ENCODE data around the gene COL4A2. TPM values are rescaled to one million over a fixed set of nuclear protein-coding genes. Genes with fewer than 3 reads are reported as not detected.

Gene COL4A2
- total RNA-seq, 1 donor from 2014 or later = 180 TPM

DNA sequence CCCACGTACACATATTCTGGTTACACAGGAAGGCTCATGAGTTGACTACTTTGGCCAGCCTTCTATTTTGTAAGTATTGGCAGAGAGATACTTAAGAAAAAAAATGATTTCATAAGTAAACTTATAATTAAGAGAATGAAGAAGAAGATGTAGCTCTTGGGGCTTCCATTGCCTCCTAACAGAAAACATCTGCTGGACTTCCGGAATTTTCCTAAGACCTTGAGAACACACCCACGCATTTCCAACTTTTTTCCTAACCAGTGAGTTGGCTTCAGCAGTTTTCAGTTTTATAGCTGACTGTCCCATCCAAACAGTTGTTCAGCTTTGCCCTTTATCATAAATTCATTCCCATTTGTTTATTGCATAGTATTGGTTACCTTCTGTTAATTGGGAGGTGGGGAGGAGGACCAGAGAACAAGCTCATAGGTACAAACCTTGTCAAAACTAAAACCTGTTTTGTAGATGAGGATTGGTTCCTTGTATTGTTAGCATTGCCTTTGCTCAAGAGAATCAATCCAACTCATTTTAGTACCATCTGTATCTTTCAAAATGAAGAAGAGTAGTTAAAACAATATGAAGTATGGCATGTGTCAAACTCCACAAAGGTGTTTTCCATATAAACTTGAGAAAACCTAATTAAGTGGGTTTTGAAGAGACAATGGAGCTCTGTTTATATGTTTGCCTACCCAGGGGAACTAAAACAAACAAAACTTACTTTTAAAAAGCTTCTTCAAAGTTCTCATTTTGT lies 93.9 kb downstream of the COL4A2 start:
- H3K27me3 ChIP-seq = no peaks in the 10 kb centered on the region
- no peak for TF ChIP-seq POLR2A (IDR thresholded peaks at IDR 0.05)
- TF ChIP-seq, protein P1, sequence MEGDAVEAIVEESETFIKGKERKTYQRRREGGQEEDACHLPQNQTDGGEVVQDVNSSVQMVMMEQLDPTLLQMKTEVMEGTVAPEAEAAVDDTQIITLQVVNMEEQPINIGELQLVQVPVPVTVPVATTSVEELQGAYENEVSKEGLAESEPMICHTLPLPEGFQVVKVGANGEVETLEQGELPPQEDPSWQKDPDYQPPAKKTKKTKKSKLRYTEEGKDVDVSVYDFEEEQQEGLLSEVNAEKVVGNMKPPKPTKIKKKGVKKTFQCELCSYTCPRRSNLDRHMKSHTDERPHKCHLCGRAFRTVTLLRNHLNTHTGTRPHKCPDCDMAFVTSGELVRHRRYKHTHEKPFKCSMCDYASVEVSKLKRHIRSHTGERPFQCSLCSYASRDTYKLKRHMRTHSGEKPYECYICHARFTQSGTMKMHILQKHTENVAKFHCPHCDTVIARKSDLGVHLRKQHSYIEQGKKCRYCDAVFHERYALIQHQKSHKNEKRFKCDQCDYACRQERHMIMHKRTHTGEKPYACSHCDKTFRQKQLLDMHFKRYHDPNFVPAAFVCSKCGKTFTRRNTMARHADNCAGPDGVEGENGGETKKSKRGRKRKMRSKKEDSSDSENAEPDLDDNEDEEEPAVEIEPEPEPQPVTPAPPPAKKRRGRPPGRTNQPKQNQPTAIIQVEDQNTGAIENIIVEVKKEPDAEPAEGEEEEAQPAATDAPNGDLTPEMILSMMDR (IDR thresholded peaks at IDR 0.05) = no peak
- no peak for TF ChIP-seq POLR2AphosphoS5 (IDR thresholded peaks at IDR 0.05; ENCODE audit: insufficient read depth in 1 of 2, low read depth in 1 of 2)
- H3K27ac ChIP-seq = peak overlapping the region; percentile 42
- peaks cover 31% of the 10 kb centered on the region for H3K4me1 ChIP-seq
- no peak overlapping the region for H3K4me3 ChIP-seq
- intact Hi-C loops (cut with DNase I) = no loop called here
- DNase-seq (ENCODE audit: extremely low spot score in 2 of 2) = no peak
- H3K9me3 ChIP-seq = no peaks in the 10 kb centered on the region
- no peaks in the 10 kb centered on the region for H3K36me3 ChIP-seq

DNA sequence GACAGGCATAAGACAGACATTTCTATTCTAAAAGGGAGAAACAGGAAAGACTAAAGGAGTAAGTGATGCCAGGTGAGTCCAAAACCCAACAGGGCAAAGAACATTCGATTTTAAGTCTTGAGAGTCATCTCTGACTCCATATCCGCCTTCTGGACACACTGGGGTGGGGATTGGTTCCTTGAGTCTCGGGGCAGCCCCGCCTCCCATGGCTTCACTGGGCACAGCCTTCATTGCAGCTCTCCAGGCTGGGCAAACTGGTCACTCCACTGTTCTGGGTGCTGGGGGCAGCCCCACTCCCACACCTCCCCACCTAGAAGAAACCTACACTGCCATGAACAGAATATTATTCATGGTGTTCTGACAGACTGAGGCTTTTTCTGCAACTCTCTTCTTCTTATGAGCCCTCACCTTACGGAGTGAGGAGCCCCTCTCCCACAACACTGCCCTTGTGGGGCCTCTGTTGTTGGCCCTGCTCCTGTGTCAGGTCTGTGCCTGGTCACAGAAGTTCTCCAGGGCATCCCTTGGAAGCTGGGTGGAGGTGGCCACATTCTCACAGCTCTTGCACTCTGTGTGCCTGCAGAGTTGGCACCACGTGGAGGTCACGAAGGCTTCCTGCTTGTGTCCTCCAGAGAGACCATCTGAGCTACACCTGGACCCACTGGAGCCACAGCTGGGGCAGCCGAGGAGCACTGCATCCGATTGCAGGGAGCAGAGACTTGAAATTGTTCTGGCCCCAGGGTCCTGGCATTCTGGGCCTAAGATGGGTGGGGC lies 95.4 kb downstream of the COL4A2 start:
- TF ChIP-seq POLR2AphosphoS5 (IDR thresholded peaks at IDR 0.05; ENCODE audit: insufficient read depth in 1 of 2, low read depth in 1 of 2) = no peak
- TF ChIP-seq, protein P1 (IDR thresholded peaks at IDR 0.05) = no peak
- DNase-seq (ENCODE audit: extremely low spot score in 2 of 2) = no peak
- Histone ChIP-seq H3K4me1 (peaks cover 31% of the 10 kb centered on the region), H3K9me3 (no peaks in the 10 kb centered on the region), H3K36me3 (no peaks in the 10 kb centered on the region), H3K27ac (peak overlapping the region; percentile 29), H3K4me3 (no peak overlapping the region), H3K27me3 (no peaks in the 10 kb centered on the region)
- intact Hi-C loops (cut with DNase I) = no loop called here

DNA sequence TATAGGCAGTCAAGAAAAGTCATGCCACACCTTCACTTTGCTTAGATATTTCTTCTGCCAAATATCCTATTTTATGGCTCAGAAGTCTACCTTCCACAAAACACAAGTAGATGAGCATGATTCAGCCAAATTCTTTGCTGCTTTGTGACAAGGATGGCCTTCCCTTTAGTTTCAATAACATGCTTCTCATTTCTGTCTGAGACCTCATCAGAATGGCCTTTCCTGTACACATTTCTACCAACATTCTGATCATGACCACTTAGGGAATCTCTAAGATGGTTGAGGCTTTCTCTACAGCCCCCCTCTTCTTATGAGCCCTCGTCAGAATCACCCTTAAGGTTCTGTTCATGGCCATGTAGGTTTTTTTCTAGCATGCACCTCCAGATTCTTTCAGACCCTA lies 96.2 kb downstream of the COL4A2 start:
- Histone ChIP-seq H3K36me3 (no peaks in the 10 kb centered on the region), H3K4me3 (no peak overlapping the region), H3K4me1 (peaks cover 31% of the 10 kb centered on the region), H3K27me3 (no peaks in the 10 kb centered on the region), H3K9me3 (no peaks in the 10 kb centered on the region), H3K27ac (no peak overlapping the region)
- no peak for DNase-seq (ENCODE audit: extremely low spot score in 2 of 2)
- intact Hi-C loops (cut with DNase I) = no loop called here
- TF ChIP-seq POLR2A (IDR thresholded peaks at IDR 0.05) (no peak), POLR2AphosphoS5 (IDR thresholded peaks at IDR 0.05; ENCODE audit: insufficient read depth in 1 of 2, low read depth in 1 of 2) (no peak)
- TF ChIP-seq, protein P1 (IDR thresholded peaks at IDR 0.05) = no peak

DNA sequence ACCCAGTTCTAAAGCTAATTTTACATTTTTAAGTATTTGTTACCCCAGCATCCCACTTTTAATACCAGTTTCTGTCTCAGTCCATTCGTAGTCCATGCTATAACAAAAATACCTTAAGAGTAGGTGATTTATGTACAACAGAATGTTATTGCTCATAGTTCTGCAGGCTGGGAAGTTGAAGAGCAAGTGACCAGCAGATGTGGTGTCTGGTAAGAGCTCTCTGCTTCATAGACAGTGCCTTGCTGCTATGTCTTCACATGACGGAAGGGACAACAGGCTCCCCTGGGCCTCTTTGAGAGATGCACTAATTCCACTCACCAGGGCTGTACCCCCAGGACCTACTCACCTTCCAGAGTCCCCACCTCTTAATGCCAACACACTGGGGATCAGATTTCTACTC lies 96.6 kb downstream of the COL4A2 start:
- H3K27ac ChIP-seq = no peak overlapping the region
- H3K36me3 ChIP-seq = no peaks in the 10 kb centered on the region
- H3K4me1 ChIP-seq = peaks cover 34% of the 10 kb centered on the region
- DNase-seq (ENCODE audit: extremely low spot score in 2 of 2) = no peak
- intact Hi-C loops (cut with DNase I) = no loop called here
- no peak for TF ChIP-seq POLR2AphosphoS5 (IDR thresholded peaks at IDR 0.05; ENCODE audit: insufficient read depth in 1 of 2, low read depth in 1 of 2)
- TF ChIP-seq POLR2A (IDR thresholded peaks at IDR 0.05) = no peak
- TF ChIP-seq, protein P1 (IDR thresholded peaks at IDR 0.05) = no peak
- no peak overlapping the region for H3K4me3 ChIP-seq
- H3K9me3 ChIP-seq = no peaks in the 10 kb centered on the region
- no peaks in the 10 kb centered on the region for H3K27me3 ChIP-seq

DNA sequence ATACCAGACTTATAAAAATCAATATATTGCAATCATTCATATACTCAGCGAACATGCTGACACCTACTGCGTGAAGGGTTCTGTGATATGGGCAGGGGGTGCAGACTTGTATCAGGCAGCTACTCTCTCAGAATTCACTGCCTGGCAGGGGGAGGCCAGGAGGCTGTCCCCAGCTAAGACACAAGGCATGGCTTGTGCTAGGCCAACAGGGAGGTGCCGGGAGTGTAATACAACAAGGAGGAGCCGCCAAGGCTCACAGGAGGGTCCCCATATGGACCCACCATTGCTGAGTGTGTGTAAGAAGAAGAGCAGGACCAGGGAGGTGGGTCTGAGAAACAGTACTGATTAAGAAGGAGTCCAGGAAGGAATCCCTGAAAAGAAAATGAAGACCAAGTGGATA lies 97.2 kb downstream of the COL4A2 start:
- TF ChIP-seq, protein P1 (IDR thresholded peaks at IDR 0.05) = no peak
- TF ChIP-seq POLR2AphosphoS5 (IDR thresholded peaks at IDR 0.05; ENCODE audit: insufficient read depth in 1 of 2, low read depth in 1 of 2) = no peak
- TF ChIP-seq POLR2A (IDR thresholded peaks at IDR 0.05) = no peak
- Histone ChIP-seq H3K27me3 (no peaks in the 10 kb centered on the region), H3K4me1 (peaks cover 39% of the 10 kb centered on the region), H3K36me3 (no peaks in the 10 kb centered on the region), H3K9me3 (no peaks in the 10 kb centered on the region), H3K4me3 (no peak overlapping the region), H3K27ac (no peak overlapping the region)
- intact Hi-C loops (cut with DNase I) = no loop called here
- no peak for DNase-seq (ENCODE audit: extremely low spot score in 2 of 2)

All from vagina (tissue), 2 donors.